ENCODE results near the gene DNAJC16. TPM values are rescaled to one million over a fixed set of nuclear protein-coding genes. Genes with fewer than 3 reads are reported as not detected.

The DNAJC16 gene
- total RNA-seq, 1 experiment from 2014 or later: 20.7 TPM

DNA sequence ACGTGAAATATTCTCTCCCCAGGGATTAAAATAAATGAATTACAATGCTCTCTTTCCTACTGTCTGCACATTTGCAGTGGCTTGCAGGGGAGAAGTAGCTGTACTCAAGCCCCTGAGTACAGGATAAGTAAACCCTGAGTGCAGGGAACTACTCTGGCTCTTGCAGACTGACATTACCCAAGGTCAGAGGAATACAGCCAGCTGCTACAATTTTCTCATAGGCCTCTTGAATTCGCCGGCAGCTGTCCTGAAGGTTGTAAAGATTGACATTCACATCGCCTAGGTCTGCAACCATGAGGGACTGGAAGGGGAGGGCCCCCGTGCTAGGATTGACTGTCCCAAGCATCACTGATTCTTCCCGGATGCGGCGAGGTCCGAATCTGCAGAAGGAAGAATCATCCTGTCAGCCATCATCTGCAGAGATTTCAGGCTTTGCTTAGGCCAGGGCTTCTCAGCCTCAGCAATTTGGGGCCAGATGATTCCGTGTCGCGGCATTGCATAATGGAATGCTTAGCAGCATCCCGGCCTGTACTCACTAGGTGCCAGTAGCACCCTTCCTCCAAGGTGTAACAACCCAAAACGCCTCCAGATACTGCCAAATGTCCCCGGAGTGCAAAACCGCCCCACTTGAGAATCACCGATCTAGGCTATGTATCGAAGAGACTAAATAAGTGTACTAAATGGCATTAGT is 56.5 kb downstream of the DNAJC16 start:
- Histone ChIP-seq H3K27ac (ENCODE audit: insufficient read length, low read depth, low read length) (no peak overlapping the region), H3K27me3 (ENCODE audit: insufficient read depth, low read length) (no peaks in the 10 kb centered on the region), H3K79me1 (ENCODE audit: insufficient read depth, low read depth, low read length, poor library complexity, severe bottlenecking) (no peaks in the 10 kb centered on the region), H3K79me2 (ENCODE audit: insufficient read depth, low read length) (no peaks in the 10 kb centered on the region), H2AK5ac (ENCODE audit: insufficient read length, low read length) (no peak overlapping the region), H4K20me1 (ENCODE audit: control insufficient read depth, insufficient read depth, insufficient read length) (no peaks in the 10 kb centered on the region), H2BK12ac (ENCODE audit: insufficient read length, low read depth, low read length) (no peak overlapping the region), H3K56ac (ENCODE audit: insufficient read length, low read depth, low read length) (no peak overlapping the region), H4K91ac (ENCODE audit: insufficient read length, low read depth, low read length) (no peak overlapping the region), H3K23ac (ENCODE audit: insufficient read length, low read depth, low read length) (no peak overlapping the region), H3K9me3 (ENCODE audit: control insufficient read depth, low read depth, low read length) (no peaks in the 10 kb centered on the region), H2BK20ac (ENCODE audit: low read depth, low read length, poor library complexity, severe bottlenecking) (no peak overlapping the region), H2BK120ac (ENCODE audit: low read depth, low read length, poor library complexity, severe bottlenecking) (no peak overlapping the region), H3K4ac (ENCODE audit: low read depth, low read length) (no peak overlapping the region), H3T11ph (ENCODE audit: low read length) (no peak overlapping the region), H3K4me1 (ENCODE audit: insufficient read depth, low read length) (no peaks in the 10 kb centered on the region), H2BK5ac (ENCODE audit: insufficient read length, low read length) (no peak overlapping the region), H4K8ac (replicated peaks; ENCODE audit: insufficient read length, low read depth, low read length) (no peak overlapping the region), H4K5ac (ENCODE audit: insufficient read length, low read depth, low read length) (no peak overlapping the region), H2BK15ac (ENCODE audit: low read depth, low read length) (no peak overlapping the region), H3K23me2 (ENCODE audit: insufficient read length, low read depth, low read length, poor library complexity, severe bottlenecking) (no peaks in the 10 kb centered on the region), H2AFZ (ENCODE audit: low read length) (no peak overlapping the region), H3K4me2 (ENCODE audit: insufficient read depth, insufficient read length, low read length) (no peak overlapping the region), H3K18ac (ENCODE audit: insufficient read length, low read depth, low read length) (no peak overlapping the region), H3K14ac (ENCODE audit: insufficient read depth, low read length) (no peak overlapping the region), H3K9ac (ENCODE audit: extremely low read depth, insufficient read length, low read length) (no peak overlapping the region)
- TF ChIP-seq, protein P1, sequence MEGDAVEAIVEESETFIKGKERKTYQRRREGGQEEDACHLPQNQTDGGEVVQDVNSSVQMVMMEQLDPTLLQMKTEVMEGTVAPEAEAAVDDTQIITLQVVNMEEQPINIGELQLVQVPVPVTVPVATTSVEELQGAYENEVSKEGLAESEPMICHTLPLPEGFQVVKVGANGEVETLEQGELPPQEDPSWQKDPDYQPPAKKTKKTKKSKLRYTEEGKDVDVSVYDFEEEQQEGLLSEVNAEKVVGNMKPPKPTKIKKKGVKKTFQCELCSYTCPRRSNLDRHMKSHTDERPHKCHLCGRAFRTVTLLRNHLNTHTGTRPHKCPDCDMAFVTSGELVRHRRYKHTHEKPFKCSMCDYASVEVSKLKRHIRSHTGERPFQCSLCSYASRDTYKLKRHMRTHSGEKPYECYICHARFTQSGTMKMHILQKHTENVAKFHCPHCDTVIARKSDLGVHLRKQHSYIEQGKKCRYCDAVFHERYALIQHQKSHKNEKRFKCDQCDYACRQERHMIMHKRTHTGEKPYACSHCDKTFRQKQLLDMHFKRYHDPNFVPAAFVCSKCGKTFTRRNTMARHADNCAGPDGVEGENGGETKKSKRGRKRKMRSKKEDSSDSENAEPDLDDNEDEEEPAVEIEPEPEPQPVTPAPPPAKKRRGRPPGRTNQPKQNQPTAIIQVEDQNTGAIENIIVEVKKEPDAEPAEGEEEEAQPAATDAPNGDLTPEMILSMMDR (conservative IDR thresholded peaks at IDR 0.05): no peak
- H3K27me3 Mint-ChIP-seq (ENCODE audit: low read depth): peaks cover 3% of the 10 kb centered on the region
- H3K4me1 Mint-ChIP-seq: peaks cover 12% of the 10 kb centered on the region in 2 experiments
- H3K36me3 Mint-ChIP-seq (ENCODE audit: insufficient read depth in 1 of 3, low read depth in 3 of 3): peaks cover 0 to under 1% (median 0%) of the 10 kb centered on the region in 3 experiments; a peak in 2 of 7 replicates
- H3K27ac Mint-ChIP-seq: no peak overlapping the region; a peak in 1 of 7 replicates
- WGBS (ENCODE audit: extremely low coverage, insufficient read length, low lambda C conversion rate): no CpG with 5 or more reads among the region's 18 CpGs
- H3K4me3 Mint-ChIP-seq: no peak overlapping the region
- no peaks in the 10 kb centered on the region for H3K9me3 Mint-ChIP-seq
- no peak for DNase-seq

All from H9 (cell line).